ENCODE data around the gene COX4I1.

The COX4I1 gene

DNA sequence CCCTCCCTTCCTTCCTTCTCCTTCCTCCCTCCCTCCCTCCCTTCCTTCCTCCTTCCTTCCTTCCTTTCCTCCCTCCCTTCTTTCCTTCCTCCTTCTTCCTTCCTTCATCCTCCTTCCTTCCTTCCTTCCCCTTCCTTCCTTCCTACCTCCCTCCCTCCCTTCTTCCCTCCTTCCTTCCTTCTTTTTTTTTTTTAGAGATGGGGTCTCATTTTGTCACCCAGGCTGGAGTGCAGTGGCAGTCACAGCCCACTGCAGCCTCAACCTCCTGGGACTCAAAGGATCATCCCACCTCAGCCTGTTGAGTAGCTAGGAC is 44.6 kb downstream of the COX4I1 start:
- TF ChIP-seq, protein P1, sequence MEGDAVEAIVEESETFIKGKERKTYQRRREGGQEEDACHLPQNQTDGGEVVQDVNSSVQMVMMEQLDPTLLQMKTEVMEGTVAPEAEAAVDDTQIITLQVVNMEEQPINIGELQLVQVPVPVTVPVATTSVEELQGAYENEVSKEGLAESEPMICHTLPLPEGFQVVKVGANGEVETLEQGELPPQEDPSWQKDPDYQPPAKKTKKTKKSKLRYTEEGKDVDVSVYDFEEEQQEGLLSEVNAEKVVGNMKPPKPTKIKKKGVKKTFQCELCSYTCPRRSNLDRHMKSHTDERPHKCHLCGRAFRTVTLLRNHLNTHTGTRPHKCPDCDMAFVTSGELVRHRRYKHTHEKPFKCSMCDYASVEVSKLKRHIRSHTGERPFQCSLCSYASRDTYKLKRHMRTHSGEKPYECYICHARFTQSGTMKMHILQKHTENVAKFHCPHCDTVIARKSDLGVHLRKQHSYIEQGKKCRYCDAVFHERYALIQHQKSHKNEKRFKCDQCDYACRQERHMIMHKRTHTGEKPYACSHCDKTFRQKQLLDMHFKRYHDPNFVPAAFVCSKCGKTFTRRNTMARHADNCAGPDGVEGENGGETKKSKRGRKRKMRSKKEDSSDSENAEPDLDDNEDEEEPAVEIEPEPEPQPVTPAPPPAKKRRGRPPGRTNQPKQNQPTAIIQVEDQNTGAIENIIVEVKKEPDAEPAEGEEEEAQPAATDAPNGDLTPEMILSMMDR (IDR thresholded peaks at IDR 0.05; ENCODE audit: poor library complexity, severe bottlenecking) = no peak
- Histone ChIP-seq H3K27me3 (ENCODE audit: insufficient read depth, poor library complexity, severe bottlenecking) (peaks cover 46% of the 10 kb centered on the region), H3K4me3 (ENCODE audit: severe bottlenecking) (no peak overlapping the region), H3K36me3 (ENCODE audit: low read depth) (no peaks in the 10 kb centered on the region), H3K4me1 (ENCODE audit: insufficient read depth, poor library complexity, severe bottlenecking) (no peaks in the 10 kb centered on the region), H3K9me3 (ENCODE audit: severe bottlenecking) (no peaks in the 10 kb centered on the region), H3K27ac (ENCODE audit: poor library complexity, severe bottlenecking) (no peak overlapping the region)
- no peak for ATAC-seq (ENCODE audit: low read depth)
- no peak for DNase-seq (ENCODE audit: low spot score)

DNA sequence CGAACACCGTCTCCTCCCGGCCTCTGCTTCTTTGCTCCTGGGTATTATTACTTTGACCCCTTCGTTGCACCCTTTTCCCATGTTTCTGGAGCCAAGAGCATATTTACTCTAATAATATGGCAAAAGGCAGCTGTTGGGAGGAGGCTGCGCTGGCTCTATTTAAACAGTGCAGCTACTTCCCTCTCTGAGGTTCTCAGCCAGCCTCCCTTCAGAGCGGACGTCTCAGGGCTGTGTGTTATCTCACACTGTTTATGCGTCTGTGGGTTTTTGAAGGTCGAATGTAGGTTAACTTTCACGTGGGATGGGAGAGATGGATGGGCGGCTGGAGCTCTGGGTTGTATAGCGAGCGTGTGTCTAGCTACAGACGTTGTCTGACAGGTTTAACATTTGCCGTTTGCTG is 45.3 kb downstream of the COX4I1 start:
- ATAC-seq (ENCODE audit: low read depth) = no peak
- Histone ChIP-seq H3K27ac (ENCODE audit: poor library complexity, severe bottlenecking) (no peak overlapping the region), H3K4me3 (ENCODE audit: severe bottlenecking) (no peak overlapping the region), H3K9me3 (ENCODE audit: severe bottlenecking) (no peaks in the 10 kb centered on the region), H3K27me3 (ENCODE audit: insufficient read depth, poor library complexity, severe bottlenecking) (peaks cover 52% of the 10 kb centered on the region), H3K36me3 (ENCODE audit: low read depth) (no peaks in the 10 kb centered on the region), H3K4me1 (ENCODE audit: insufficient read depth, poor library complexity, severe bottlenecking) (no peaks in the 10 kb centered on the region)
- no peak for DNase-seq (ENCODE audit: low spot score)
- TF ChIP-seq, protein P1 (IDR thresholded peaks at IDR 0.05; ENCODE audit: poor library complexity, severe bottlenecking) = no peak

DNA sequence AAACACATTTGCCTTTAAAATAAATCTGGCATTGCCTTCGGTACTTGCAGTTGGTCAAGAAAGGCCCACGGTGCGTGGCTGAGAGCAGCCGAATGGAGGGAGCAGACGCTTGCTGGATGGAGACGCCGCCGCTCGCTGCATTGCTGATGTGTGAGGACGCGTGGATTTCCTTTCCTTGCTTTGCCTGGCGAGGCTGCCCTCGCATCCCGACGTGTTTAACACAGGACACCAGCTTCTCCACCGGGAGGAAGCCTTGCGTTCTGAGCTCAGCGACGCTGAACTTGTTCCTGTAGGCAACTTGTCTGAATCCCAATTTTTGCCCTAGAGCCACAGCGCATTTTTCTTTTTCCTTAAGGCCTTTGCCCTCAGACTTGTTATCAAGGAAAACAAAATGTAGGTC is 45.8 kb downstream of the COX4I1 start:
- Histone ChIP-seq H3K4me3 (ENCODE audit: severe bottlenecking) (no peak overlapping the region), H3K36me3 (ENCODE audit: low read depth) (no peaks in the 10 kb centered on the region), H3K27me3 (ENCODE audit: insufficient read depth, poor library complexity, severe bottlenecking) (peaks cover 55% of the 10 kb centered on the region), H3K4me1 (ENCODE audit: insufficient read depth, poor library complexity, severe bottlenecking) (no peaks in the 10 kb centered on the region), H3K27ac (ENCODE audit: poor library complexity, severe bottlenecking) (no peak overlapping the region), H3K9me3 (ENCODE audit: severe bottlenecking) (no peaks in the 10 kb centered on the region)
- TF ChIP-seq, protein P1 (IDR thresholded peaks at IDR 0.05; ENCODE audit: poor library complexity, severe bottlenecking) = no peak
- DNase-seq (ENCODE audit: low spot score) (no peak), ATAC-seq (ENCODE audit: low read depth) (no peak)

DNA sequence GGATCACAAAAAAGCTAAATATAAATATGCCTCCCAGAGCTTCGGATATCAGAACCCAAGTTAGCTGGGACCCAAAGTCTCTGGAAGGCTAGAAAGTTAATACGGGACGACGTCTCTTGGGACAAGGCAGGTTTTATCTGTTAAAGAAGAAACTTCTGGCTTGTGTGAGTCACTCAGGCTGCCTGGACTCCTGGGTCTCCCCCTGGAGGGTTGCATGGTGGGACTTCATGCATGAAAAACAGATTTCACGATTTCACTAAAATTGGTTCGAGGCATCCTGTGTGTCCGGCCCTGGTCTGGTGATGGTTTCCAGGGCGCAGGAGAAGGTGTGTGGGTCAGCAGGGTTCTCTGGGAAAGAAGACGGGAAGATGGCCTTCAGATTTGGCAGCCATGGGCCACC is 47.0 kb downstream of the COX4I1 start:
- Histone ChIP-seq H3K9me3 (ENCODE audit: severe bottlenecking) (no peaks in the 10 kb centered on the region), H3K4me3 (ENCODE audit: severe bottlenecking) (no peak overlapping the region), H3K36me3 (ENCODE audit: low read depth) (no peaks in the 10 kb centered on the region), H3K27me3 (ENCODE audit: insufficient read depth, poor library complexity, severe bottlenecking) (peaks cover 66% of the 10 kb centered on the region), H3K4me1 (ENCODE audit: insufficient read depth, poor library complexity, severe bottlenecking) (no peaks in the 10 kb centered on the region), H3K27ac (ENCODE audit: poor library complexity, severe bottlenecking) (no peak overlapping the region)
- DNase-seq (ENCODE audit: low spot score) (no peak), ATAC-seq (ENCODE audit: low read depth) (no peak)
- TF ChIP-seq, protein P1 (IDR thresholded peaks at IDR 0.05; ENCODE audit: poor library complexity, severe bottlenecking) = no peak

DNA sequence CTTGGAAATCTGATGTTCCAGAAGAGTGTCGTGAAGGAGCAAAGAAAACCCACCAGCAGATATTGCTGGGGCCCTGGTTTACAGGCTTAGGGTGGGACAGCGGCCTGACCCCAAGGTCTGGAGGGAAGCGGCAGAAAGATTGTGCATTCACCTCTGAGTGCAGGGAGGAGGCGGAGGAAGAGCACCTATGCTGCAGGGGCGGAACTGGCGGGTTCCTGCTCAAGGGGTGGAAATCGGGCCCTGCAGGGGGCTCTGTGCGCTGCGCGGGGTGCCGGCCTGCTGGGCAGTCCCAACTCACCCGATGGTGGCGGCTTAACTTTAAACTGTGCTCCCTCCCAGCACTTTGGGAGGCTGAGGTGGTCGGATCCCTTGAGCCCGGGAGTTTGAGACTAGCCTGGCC is 47.5 kb downstream of the COX4I1 start:
- H3K4me3 ChIP-seq (ENCODE audit: severe bottlenecking) = no peak overlapping the region
- no peak overlapping the region for H3K27ac ChIP-seq (ENCODE audit: poor library complexity, severe bottlenecking)
- no peaks in the 10 kb centered on the region for H3K9me3 ChIP-seq (ENCODE audit: severe bottlenecking)
- DNase-seq (ENCODE audit: low spot score) (no peak), ATAC-seq (ENCODE audit: low read depth) (no peak)
- H3K4me1 ChIP-seq (ENCODE audit: insufficient read depth, poor library complexity, severe bottlenecking) = no peaks in the 10 kb centered on the region
- H3K36me3 ChIP-seq (ENCODE audit: low read depth) = no peaks in the 10 kb centered on the region
- H3K27me3 ChIP-seq (ENCODE audit: insufficient read depth, poor library complexity, severe bottlenecking) = peaks cover 72% of the 10 kb centered on the region
- TF ChIP-seq, protein P1 (IDR thresholded peaks at IDR 0.05; ENCODE audit: poor library complexity, severe bottlenecking) = no peak

Measured in RWPE2 (cell line).